H1 (cell line): ENCODE results near the gene FRMPD2. TPM values are rescaled to one million over a fixed set of nuclear protein-coding genes. Genes with fewer than 3 reads are reported as not detected.

ENCODE experiments used
- BCL11A ChIP-seq, 2 experiments: IDR thresholded peaks; one replicate each; pipeline ENCODE4 v1.6.1; 2011; ENCODE audit warnings: low read depth in 2 of 2, low read length in 2 of 2, mild to moderate bottlenecking in 2 of 2
- CBX8 ChIP-seq: fragments of 300-800, 300-1000 bp; sonication (generic); IDR thresholded peaks from 2 replicates; pipeline ENCODE4 v1.7.1; 2016; ENCODE audit warnings: low read depth, low read length, borderline replicate concordance
- EZH2 ChIP-seq: fragments of 200-600 bp; sonication (generic); IDR thresholded peaks from 2 replicates; pipeline ENCODE4 v1.7.1; 2012; ENCODE audit warnings: low read depth, mild to moderate bottlenecking, moderate library complexity, low read length, inconsistent platforms; ENCODE audit not compliant: severe bottlenecking
- GTF2F1 ChIP-seq: IDR thresholded peaks from 2 replicates; pipeline ENCODE4 v1.6.1; 2012; ENCODE audit warnings: low read depth, low read length, improper control_type of control experiment, borderline replicate concordance
- SP4 ChIP-seq: IDR thresholded peaks from 2 replicates; pipeline ENCODE4 v1.6.1; 2012; ENCODE audit warnings: low read length, inconsistent platforms
- polyA plus RNA-seq, 7 experiments: library from polyadenylated mRNA; depleted of rRNA in 3 of 7; stranded (reverse) in 5 of 7; unstranded in 2 of 7; fragments of >200 nt in 5 of 7; fragments of 200-250 nt in 2 of 7; gene quantifications; 1 replicate in 5 of 7; 2 replicates in 1 of 7; 4 replicates in 1 of 7; pipeline versions ENCODE4 v1.2.1 to v1.2.3, GENCODE V29; 2011 to 2013; ENCODE audit warnings: missing spikeins in 2 of 7, mixed read lengths in 2 of 7
- total RNA-seq: library from RNA; stranded (reverse); fragmentation: NEBNext Ultra II Directional; extraction: Animal tissue kit (Norgen Biotek cat#: 25700); gene quantifications from 2 replicates; pipeline ENCODE4 v1.2.1, GENCODE V29; 2021

FRMPD2 gene
- total and polyA plus RNA-seq, 2 of the 8 experiments (the other 6 are each of a cell fraction or from before 2014, with no cell fraction given): 0.07 to 0.47 TPM

GRCh38 chr10:48195803-48196202 lies 78.7 kb downstream of the FRMPD2 start (continued):
- TF ChIP-seq BCL11A (IDR thresholded peaks at IDR 0.05; ENCODE audit: low read depth in 2 of 2, low read length in 2 of 2): no peak
- no peak for TF ChIP-seq EZH2
- TF ChIP-seq CBX8: no peak
- no peak for TF ChIP-seq GTF2F1
- no peak for TF ChIP-seq SP4
